ENCODE measurements around the gene OCA2. TPM values are rescaled to one million over a fixed set of nuclear protein-coding genes. Genes with fewer than 3 reads are reported as not detected.
"Not testable (repeated sequence)": the region's sequence is repeated elsewhere in the genome, so short reads cannot be mapped to it uniquely, and the experiment has no call there.

The OCA2 gene
- not detected for total RNA-seq

DNA sequence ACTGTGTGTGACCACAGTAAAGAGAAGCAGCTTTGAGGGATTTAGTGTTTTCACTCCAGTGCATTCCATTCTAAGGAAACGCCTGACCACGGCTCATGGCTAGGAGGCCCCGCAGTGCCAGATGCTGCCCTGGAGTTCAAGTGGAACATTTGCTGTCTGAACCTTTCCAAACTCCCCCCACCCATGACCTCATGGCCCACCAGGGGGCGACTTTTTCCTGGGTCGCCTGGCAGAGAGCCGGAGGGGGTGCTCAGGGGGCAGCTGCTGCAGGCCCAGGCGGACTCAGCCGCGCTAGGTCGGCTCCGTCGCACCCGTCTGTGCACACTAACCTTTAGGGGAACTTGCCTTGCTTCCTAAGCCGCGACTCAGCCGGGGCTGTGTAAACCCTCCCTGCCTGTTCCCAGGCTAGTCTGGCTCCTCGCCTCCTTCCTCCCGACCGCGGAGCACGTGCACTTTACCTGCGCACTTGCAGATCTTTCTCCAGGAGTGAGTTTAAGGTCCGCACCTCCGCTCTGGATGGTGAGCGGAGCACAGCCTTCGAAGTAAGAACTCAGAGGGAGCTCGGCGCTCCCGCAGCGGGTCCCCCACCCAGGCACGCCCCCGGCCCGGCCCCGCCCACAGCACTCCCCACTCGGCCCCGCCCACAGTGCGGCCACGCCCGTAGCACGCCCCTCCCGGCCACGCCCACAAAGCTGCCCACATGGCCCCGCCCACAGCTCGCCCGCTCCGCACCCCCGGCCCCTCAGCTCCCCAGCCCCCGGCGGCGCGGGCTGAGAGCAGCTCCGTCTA, at the start of gene OCA2:
Gene OCA2 (minus strand): TSS at position 550 of the 789 bp plus-strand sequence. CDS start 17,441 bp downstream, outside the sequence.
- DNase-seq (ENCODE audit: low read depth in 2 of 3, low spot score in 2 of 3), result peak in 2 of 3 donors; percentile 67 to 73

DNA sequence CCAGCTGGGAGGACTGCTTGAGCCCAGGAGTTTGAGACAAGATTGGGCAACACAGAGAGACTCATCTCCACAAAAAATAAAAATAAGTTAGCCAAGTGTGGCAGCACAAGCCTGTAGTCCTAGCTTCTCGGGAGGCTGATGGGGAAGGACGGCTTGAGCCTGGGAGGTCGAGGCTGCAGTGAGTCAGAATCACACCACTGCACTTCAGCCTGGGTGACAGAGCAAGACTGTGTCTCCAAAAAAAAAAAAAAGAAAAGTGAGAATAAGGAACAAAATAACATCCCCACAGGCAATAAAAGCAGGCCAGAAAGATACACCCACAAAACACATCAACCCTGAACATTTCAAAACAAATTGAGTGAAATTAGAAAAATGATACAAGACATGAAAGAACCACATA, 48.7 kb upstream of the OCA2 start:
- DNase-seq (ENCODE audit: low read depth in 2 of 3, low spot score in 2 of 3), result no peak

DNA sequence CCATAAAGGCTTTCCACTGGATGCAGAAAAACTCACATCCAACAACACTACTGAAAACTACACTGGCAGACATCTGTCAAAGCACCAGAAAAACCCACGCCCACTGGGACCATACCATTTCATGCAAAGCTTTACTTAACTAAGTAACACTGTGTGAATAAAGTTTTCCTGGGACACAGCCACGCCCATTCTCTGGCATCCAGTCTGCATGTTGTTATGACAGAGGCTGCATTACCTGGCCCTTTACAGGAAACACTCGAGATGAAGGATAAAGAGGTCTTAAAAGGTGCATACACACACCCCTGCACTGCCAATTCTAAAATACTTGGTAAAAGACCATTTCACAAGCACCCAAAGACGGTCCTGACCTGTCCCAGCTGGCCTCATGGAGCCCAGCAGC, 46.3 kb upstream of the OCA2 start:
- not testable (repeated sequence) for DNase-seq (ENCODE audit: low read depth in 2 of 3, low spot score in 2 of 3)

DNA sequence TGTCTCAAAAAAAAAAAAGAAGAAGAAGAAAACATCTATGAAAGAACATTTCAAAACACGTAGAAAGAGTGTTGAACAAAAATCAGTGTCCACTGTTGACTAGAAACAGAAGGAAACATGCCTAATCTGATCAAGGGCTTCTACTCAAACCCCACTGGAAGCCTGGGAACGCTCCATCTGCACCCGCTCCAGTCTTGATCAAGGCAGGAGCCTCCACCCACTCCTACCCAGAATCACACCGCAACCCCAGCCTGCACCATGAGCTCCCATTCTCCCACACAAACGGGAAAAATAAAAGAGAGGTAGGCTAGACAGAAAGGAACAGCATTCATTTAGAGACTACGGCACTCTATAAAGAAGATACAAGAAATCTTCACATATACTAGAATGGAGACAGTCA, 40.9 kb upstream of the OCA2 start:
- no peak for DNase-seq (ENCODE audit: low read depth in 2 of 3, low spot score in 2 of 3)

DNA sequence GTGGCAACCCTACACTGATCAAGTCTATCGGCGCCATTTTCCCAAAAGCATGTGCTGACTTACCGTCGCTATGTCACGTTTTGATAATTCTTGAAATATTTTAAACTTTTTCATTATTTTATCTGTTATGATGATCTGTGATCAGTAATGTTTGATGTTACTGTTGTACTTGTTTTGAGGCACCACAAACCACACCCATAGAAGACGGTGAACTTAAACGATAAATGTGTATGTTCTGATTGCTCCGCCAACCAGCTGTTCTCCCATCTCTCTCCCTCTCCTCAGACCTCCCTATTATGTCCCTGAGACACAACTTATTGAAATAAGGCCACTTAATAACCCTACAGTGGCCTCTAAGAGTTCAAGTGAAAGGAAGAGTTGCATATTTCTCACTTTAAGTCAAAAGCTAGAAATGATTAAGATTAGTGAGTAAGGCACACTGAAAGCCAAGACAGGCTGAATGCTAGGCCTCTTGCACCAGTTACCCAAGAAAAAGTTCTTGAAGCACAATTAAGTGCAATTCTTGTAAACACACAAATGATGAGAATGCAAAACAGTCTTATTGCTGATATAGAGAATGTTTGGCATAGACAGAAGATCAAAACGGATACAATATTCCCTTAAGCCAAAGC, 38.4 kb upstream of the OCA2 start:
- not testable (repeated sequence) for DNase-seq (ENCODE audit: low read depth in 2 of 3, low spot score in 2 of 3)

DNA sequence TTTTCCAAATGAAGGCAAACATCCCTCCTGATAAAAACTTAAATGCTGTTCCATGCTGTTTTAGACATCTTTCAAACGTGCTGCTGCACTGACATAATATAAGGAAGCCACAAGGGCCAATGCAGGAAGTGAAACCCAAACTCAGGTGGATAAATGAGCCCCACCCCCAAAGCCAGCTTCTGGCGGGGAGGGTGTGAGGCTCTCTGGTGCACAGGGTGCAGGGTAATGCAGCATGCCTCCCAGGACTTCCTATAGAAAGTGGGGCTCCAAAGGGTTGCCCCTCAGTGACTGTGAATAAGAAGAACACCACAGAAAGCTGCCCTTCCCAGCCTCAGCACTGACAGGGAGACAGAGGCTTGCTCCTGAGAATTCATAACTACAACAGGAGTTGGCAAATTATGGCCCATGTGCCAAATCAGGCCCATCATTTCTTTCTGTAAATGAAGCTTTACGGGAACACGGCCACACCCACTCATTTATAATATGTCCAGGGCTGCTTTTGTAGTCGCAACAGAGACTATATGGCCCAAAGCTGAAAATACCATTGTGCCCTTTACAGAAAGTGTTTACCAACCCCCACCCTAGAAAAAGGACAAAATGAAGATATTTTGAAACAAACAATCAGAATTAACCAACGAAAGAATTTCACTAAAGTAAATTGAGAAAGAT, 37.3 kb upstream of the OCA2 start:
- not testable (repeated sequence) for DNase-seq (ENCODE audit: low read depth in 2 of 3, low spot score in 2 of 3)

DNA sequence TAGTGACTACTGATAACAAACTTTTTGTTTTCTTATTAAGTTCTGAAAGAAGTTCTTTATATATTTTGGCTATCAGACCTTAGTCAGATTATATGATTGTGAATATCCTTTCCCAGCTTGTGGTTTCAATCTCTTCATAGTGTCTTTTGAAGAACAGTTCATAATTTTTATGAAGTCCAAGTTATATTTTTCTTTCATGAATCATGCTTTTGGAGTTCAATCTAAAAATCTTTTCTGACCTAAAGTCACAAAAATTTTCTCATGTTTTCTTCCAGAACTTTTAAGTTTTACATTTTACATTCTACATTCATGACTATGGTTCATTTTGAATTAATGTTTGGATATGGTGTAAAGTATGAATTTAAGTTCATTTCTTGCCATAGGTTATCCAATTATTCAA, 34.2 kb upstream of the OCA2 start:
- no peak for DNase-seq (ENCODE audit: low read depth in 2 of 3, low spot score in 2 of 3)

DNA sequence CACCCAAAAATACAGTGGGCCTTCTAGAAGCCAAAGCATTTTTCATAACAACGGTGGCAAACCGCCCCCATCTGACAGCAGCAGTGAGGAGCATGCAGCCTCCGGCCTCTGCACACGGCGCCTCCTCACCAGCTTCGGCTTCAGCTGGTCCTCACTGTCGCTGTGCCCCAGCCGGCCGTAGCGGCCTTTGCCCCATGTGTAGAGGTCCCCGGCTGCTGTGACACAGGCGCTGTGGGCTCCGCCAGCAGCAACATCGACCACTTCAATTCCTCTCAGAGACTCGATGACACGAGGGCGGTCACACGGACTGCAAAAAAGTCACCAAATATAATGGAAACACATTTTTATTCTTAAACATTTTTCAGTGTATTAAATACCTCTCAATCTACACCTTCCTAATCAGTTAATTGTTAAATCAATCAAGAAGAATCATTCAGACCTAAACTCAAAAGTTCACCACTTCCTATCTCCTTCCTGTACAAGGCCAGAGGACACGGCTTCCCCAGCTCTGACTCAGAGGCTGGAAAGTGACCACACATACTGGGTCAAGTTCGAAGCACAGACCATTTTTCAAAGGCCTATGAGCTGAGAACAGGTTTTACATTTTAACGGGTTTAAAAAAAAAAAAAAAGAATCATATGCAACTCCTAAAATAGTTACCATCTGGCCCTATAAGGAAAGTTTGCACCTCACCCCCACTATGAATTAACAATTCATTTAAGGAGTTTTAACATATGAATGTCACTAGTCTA, 33.6 kb upstream of the OCA2 start:
- DNase-seq (ENCODE audit: low read depth in 2 of 3, low spot score in 2 of 3), result no peak

DNA sequence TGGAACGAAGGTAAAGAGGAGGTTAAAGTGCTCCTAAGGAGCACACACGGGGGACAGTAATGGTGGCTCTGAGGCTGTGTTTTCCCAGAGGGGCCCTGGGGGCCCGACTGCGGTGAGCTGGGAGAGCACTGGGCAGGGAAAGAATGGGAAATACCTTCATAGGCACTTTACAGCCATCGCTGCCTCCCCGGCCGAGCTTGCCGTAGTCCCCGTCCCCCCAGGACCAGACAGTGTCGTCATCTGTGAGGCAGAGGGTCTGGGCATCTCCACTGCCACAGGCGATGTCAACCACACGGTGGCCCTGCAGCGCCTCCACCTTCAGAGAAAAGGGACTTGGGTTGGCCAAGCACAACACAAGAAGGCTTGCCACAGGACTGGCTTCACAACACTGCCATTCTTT, 32.8 kb upstream of the OCA2 start:
- DNase-seq (ENCODE audit: low read depth in 2 of 3, low spot score in 2 of 3), result no peak

DNA sequence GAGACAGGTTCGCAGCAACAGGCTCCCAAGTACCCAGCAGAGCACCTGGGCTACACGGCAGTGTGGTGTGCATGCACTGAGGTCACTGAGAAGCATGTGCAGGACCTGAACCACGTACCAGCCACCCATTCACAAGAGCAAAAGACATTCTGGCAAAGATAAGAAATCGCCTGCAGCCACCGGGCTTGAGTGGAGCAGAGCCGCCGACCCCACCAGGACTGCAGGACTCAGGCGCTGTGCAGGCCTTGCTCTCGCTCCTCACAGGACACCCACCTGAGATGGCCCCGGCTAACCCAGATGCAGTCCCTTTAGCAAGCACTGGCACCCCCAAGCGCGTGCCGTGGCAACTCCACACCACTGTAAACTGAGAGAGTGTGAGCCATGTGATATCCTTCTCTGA, 32.3 kb upstream of the OCA2 start:
- DNase-seq (ENCODE audit: low read depth in 2 of 3, low spot score in 2 of 3), result no peak

DNA sequence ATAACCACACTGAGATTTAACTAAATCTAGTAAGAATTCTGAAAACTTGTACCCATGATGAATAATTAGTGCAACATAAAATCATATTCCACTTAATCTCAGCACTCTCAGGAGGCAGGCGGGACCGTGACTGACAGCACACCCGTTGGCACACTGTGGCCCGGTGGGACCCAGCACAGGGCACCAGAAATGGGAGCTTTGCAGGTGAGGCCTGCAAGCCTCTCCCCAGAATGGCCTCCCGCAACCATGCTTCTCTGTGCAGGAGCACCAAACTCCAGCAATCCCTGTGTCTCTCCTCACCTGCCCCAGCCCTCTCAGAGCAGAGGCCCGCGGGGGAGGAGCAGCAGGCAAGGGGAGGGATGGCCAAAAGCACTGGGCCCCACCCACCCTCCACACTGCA, 31.5 kb upstream of the OCA2 start:
- no peak for DNase-seq (ENCODE audit: low read depth in 2 of 3, low spot score in 2 of 3)

DNA sequence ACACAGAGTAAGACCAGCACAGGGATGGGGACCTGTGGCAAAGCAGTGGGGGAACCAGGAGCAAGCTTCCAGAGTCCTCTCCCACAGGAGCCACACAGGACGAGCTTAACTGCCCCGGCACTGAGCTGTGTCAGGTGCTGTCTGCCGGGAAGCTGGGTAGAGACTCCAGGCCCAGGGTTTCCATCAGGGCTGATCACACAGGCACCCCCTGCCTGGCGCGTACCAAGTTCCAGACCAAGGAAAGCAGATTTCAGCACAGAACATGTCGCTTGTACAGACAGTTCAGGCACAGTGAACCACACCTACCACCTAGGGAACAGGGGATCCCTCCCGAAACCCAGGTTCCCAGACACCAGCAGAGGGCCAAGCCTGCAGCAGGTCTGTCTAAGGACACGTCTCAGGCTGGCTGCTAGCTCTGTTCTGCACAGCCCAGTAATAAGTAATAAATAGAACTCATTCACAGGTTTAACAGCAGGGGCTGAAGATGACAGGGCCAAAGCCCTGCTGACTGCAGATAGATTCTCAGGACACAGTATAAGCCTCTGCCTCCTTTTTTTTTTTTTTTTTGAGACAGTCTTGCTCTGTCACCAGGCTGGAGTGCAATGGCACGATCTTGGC, 30.2 kb upstream of the OCA2 start:
- DNase-seq (ENCODE audit: low read depth in 2 of 3, low spot score in 2 of 3), result no peak

DNA sequence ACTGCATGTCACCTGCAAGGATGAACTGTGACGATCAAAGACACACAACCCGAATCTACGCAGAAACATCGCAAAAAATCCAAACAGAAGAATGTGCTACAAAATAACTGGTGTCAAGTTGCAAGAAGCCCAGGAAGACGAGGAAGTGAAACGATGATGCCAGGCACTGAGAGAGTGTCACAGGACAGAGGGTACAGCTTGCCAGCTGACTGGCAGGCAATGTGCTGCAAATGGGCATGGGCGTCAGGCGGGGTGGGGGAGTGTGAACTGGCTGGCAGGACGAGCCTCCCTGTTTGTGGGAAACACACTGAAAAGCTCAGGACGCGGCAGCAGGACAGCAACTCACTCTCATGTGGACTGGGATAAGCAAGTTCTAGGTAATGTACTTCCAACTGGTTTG, 28.9 kb upstream of the OCA2 start:
- DNase-seq (ENCODE audit: low read depth in 2 of 3, low spot score in 2 of 3), result no peak

DNA sequence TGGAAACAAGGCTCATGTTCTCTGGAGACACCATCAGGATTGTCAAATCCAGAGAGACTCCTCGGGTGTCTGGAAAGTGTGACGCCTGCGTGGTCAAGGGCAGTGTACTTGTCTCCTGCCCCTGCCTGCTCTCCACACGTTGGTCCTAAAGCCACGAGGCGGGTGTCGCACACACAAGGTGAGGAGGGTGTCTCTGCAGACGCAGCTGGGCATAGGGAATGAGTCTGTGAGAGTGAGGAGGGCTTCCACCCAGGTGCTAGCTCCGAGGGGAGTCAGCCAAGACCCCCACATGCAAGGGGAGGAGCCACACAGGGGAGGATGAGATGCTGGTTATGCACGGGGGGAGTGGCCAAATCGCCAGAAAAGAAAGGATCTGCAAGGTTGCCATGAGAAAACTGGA, 27.9 kb upstream of the OCA2 start:
- no peak for DNase-seq (ENCODE audit: low read depth in 2 of 3, low spot score in 2 of 3)

DNA sequence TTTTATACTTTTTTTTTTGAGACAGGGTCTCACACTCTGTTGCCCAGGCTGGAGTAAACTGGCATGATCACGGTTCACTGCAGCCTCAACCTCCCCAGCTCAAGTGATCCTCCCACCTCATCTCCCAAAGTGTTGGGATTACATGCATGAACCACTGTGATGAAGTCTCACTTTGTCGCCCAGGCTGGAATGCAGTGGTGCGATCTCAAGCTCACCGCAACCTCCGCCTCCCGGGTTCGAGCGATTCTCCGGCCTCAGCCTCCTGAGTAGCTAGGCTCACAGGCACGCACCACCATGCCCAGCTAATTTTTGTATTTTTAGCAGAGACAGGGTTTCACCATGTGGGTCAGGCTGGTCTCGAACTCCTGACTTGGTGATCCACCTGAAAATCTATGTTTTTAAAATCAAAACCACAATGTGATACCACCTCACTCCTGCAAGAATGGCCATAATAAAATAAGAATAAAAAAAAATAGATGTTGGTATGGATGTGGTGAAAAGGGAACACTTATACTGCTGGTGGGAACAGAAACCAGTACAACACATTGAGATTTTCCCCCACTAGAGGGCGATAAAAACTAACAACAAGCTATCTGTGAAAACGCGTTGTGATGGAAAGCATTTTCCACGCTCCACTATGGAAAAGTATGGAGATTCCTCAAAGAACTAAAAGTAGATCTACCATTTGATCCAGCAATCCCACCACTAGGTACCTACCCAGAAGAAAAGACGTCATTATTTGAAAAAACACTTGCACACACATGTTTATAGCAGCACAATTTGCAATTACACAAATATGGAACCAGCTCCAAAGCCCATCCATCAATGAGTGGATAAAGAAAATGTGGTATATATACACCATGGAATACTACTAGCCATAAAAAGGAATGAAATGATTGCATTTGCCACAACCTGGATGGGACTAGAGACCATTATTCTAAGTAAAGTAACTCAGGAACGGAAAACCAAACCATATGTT, 26.8 kb upstream of the OCA2 start:
- peak in 2 of 3 donors; percentile 27 to 66 for DNase-seq (ENCODE audit: low read depth in 2 of 3, low spot score in 2 of 3)

DNA sequence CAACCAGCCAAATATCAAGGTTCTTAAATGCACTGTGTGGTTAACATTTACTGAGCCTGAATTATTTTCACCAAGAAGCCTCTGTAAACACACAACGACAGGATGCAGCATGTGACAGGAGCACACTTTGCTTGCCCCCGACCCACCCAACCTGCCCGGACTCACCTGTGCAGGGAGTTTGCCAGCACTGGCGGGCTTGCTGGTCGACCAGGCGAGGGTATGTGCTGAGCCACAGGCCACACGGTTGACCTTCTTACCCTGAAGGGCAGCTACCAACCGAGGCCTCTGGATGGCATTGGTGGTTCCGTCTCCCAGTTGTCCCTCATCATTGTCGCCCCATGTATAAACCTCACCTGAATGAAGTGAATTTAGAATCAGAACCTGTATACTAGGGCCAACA, 25.7 kb upstream of the OCA2 start:
- DNase-seq (ENCODE audit: low read depth in 2 of 3, low spot score in 2 of 3), result no peak

DNA sequence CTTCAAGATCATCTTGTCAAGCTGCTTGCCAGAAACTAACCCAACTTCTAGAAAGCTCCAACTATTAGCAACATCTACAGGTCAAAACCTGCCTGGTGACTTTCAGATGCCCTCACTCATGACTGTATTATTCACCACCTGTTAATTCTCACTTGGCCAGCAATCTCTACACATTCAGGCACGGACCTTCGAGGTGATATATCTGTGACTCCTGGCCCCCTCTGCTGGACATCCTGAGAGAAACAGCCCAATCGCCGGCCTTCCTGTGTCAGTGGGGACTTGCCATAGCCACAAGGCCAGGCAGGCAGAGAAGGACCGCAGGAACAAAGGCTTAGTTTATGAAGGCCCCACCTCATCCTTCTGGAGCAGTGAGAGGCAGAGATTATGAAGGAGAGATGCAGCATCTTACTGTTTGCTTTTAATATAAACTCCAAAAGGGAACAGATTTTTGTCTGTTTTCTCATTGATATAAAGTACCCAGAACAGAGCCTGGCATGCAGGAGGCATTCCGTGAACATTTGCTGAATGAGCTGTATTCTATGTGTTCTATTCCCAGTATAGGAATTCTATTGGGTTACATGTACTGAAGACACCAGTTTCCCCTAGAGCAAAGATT, 24.4 kb upstream of the OCA2 start:
- DNase-seq (ENCODE audit: low read depth in 2 of 3, low spot score in 2 of 3), result peak in 2 of 3 donors; percentile 52 to 77

DNA sequence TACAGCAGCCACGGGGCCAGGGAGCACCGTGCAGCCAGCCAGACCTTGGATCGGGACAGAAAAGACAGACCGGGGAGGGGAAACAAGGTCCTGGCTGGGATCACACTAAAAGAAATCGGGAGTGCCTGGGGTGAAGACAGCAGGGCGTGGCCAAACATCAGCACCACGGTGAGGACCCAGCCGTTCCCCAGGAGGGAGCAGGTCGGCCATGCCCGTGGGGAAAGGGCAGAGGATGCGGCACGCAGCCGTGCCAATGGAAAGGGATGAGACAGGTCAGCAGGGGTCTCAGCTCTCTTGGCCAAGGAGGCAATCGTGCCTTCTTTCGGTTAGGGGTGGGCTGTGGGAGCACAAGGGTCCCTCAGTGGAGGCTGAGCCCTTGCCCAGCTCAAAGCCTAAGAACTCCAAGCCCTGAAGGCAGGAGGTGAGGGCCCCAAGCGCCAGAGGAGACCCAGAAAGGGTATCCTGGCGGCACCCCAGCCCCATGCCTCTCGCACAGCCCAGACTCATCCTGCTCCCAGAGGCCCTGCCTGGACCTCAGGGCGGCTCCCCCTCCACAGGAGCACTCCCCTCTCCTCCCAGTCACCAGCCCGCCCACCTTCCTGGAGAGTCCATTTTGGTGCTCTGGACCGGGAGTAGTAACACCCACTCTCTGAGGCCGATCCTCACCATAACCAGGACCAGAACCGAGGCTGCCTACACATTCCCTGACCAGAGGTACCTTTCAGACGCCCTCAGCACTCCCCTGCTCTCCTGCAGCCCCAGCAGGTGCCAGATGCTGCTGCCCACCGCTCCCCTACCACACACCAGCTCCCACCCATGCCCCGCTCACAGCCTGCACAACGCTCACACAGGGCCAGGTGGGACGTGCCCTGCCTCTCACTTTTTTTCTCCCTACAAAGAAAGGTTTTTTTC, 23.2 kb upstream of the OCA2 start:
- DNase-seq (ENCODE audit: low read depth in 2 of 3, low spot score in 2 of 3), result no peak
